K562 (cell line): ENCODE data around the gene PLD1. TPM values are rescaled to one million over a fixed set of nuclear protein-coding genes. Genes with fewer than 3 reads are reported as not detected.

Source experiments
- ATAC-seq: fragments of 200-7000 bp; cut with Tn5 transposase; 3 replicates; pipeline ENCODE4 v1.9.1; 2020; ENCODE audit warnings: moderate library complexity
- BruUV-seq: library from RNA; stranded (reverse); fragments of 400-500 nt; replicated peaks from 2 replicates; lab custom pipeline; 2021; lab: Mats Ljungman, UMichigan
- CTCF ChIA-PET: fragments of 300-600 bp; formaldehyde crosslinking; extraction: SDS; loops from one replicate; lab custom pipeline; 2021; ENCODE audit warnings: low intra/inter-chr PET ratio; lab: Yijun Ruan, JAX
- POLR2A ChIA-PET: fragments of 300-600, 350-650 bp; sonication (Branson Sonifier 250); formaldehyde crosslinking; extraction: SDS; loops from one replicate; lab custom pipeline; 2021; ENCODE audit warnings: antibody characterized with exemption, inconsistent platforms; lab: Yijun Ruan, JAX
- DNase-seq, 4 experiments: peaks; one replicate each; pipeline versions ENCODE4 v3.0.0 to v3.0.0-alpha.2; 2011 to 2018; ENCODE audit warnings: low spot score in 3 of 4, mixed read lengths in 3 of 4; ENCODE audit errors: extremely low read depth in 1 of 4
- FAIRE-seq: peaks from 2 replicates; lab custom pipeline; 2011; peaks lifted over from hg19 to GRCh38; lab: Jason Lieb, UNC
- H2AFZ ChIP-seq: 2 replicates; pipeline ENCODE4 v1.6.0; 2011; ENCODE audit warnings: low read depth, low read length, control low read depth, inconsistent platforms
- H3K27ac ChIP-seq: fragments of 200-600 bp; 3 replicates; pipeline ENCODE4 v1.8.0; 2011; ENCODE audit warnings: low read depth, mild to moderate bottlenecking, control low read depth, inconsistent platforms, low read length, moderate library complexity, mixed read lengths; ENCODE audit errors: extremely low read depth
- H3K27me3 ChIP-seq, 2 experiments: fragments of 300-600 bp in 1 of 2; 2 replicates in 1 of 2; 3 replicates in 1 of 2; pipeline versions ENCODE4 v1.6.0 to v1.8.0; 2011; ENCODE audit warnings: inconsistent platforms in 2 of 2, low read length in 2 of 2, mild to moderate bottlenecking in 1 of 2, mixed read lengths in 1 of 2, moderate library complexity in 1 of 2; ENCODE audit not compliant: control insufficient read depth in 2 of 2, insufficient read depth in 2 of 2
- H3K36me3 ChIP-seq: fragments of 300-600 bp; 3 replicates; pipeline ENCODE4 v1.8.0; 2011; ENCODE audit warnings: mild to moderate bottlenecking, low read length, inconsistent platforms; ENCODE audit not compliant: control insufficient read depth, insufficient read depth
- H3K4me1 ChIP-seq, 2 experiments: fragments of 200-600 bp in 1 of 2; replicated peaks in 1 of 2; 2 replicates in 1 of 2; 3 replicates in 1 of 2; pipeline versions ENCODE4 v1.5.1 to v1.8.0; 2011; ENCODE audit warnings: inconsistent platforms in 2 of 2, low read length in 2 of 2, mild to moderate bottlenecking in 1 of 2, mixed read lengths in 1 of 2, moderate library complexity in 1 of 2; ENCODE audit not compliant: control insufficient read depth in 2 of 2, insufficient read depth in 2 of 2
- H3K4me2 ChIP-seq: 2 replicates; pipeline ENCODE4 v1.6.1; 2011; ENCODE audit warnings: low read length, control low read depth, inconsistent platforms, mixed read lengths; ENCODE audit not compliant: insufficient read depth
- H3K4me3 ChIP-seq: fragments of 200-600 bp; sonication (generic), shearing (Covaris generic); 2 replicates; pipeline ENCODE4 v1.5.1; 2016; ENCODE audit warnings: control low read depth, inconsistent platforms
- H3K79me2 ChIP-seq: fragments of 200-600 bp; 3 replicates; pipeline ENCODE4 v1.8.0; 2011; ENCODE audit warnings: low read length, inconsistent platforms; ENCODE audit not compliant: control insufficient read depth, insufficient read depth
- H3K9ac ChIP-seq, 2 experiments: 2 replicates each; pipeline versions ENCODE4 v1.6.0 to v1.6.1; 2011; ENCODE audit warnings: low read depth in 2 of 2, low read length in 2 of 2, control low read depth in 1 of 2, inconsistent platforms in 1 of 2, mild to moderate bottlenecking in 1 of 2, mixed read lengths in 1 of 2; ENCODE audit not compliant: insufficient read depth in 1 of 2
- H3K9me1 ChIP-seq: one replicate; pipeline ENCODE4 v1.6.0; 2011; ENCODE audit warnings: inconsistent platforms, mild to moderate bottlenecking, low read length, moderate library complexity; ENCODE audit not compliant: control insufficient read depth, insufficient read depth
- H3K9me3 ChIP-seq: replicated peaks from 2 replicates; pipeline ENCODE4 v1.5.1; 2011; ENCODE audit warnings: low read depth, low read length, inconsistent platforms; ENCODE audit not compliant: control insufficient read depth, insufficient read depth
- H4K20me1 ChIP-seq: replicated peaks from 2 replicates; pipeline ENCODE4 v1.6.1; 2011; ENCODE audit warnings: low read length, inconsistent platforms, mixed read lengths; ENCODE audit not compliant: control insufficient read depth, insufficient read depth
- GATA2 ChIP-seq: sonication (generic); formaldehyde crosslinking; IDR thresholded peaks from 2 replicates; pipeline ENCODE4 v1.4.0; 2020; ENCODE audit warnings: mild to moderate bottlenecking, missing genetic modification reagents
- GTF2F1 ChIP-seq: IDR thresholded peaks from 2 replicates; pipeline ENCODE4 v1.6.1; 2011; ENCODE audit warnings: low read depth, low read length, improper control_type of control experiment
- MCM5 ChIP-seq: fragments of 450-650 bp; IDR thresholded peaks from 2 replicates; pipeline ENCODE4 v1.6.1; 2016; ENCODE audit warnings: low read depth
- NFXL1 ChIP-seq: fragments of 450-650 bp; formaldehyde crosslinking; IDR thresholded peaks from 2 replicates; pipeline ENCODE4 v1.4.0; 2021; ENCODE audit warnings: mild to moderate bottlenecking
- PHF8 ChIP-seq: fragments of 200-600 bp; sonication (generic); IDR thresholded peaks from 2 replicates; pipeline ENCODE4 v1.6.1; 2012; ENCODE audit warnings: mixed run types, mild to moderate bottlenecking, inconsistent platforms, low read length, moderate library complexity, borderline replicate concordance
- SRSF1 ChIP-seq: fragments of 200-400 bp; formaldehyde crosslinking; IDR thresholded peaks from 2 replicates; pipeline ENCODE4 v1.6.1; 2017; ENCODE audit warnings: mild to moderate bottlenecking, low read depth, low read length, moderate library complexity
- ZNF445 ChIP-seq: fragments of 250-450 bp; sonication (Bioruptor Pico); IDR thresholded peaks from 2 replicates; pipeline ENCODE4 v1.4.0; 2020; ENCODE audit warnings: low read depth, mild to moderate bottlenecking, moderate library complexity
- ZSCAN29 ChIP-seq: fragments of 450-650 bp; IDR thresholded peaks from 2 replicates; pipeline ENCODE4 v1.6.1; 2017
- ZSCAN32 ChIP-seq: fragments of 450-650 bp; formaldehyde crosslinking; IDR thresholded peaks from 2 replicates; pipeline ENCODE4 v1.4.0; 2020; ENCODE audit warnings: mild to moderate bottlenecking, moderate library complexity
- whole genome bisulfite sequencing: fragments of 100-300 bp; shearing (Covaris generic); methylation state at CpG from one replicate; pipeline ENCODE4 v1.1.6; 2016; ENCODE audit warnings: low coverage, mixed read lengths; ENCODE audit not compliant: insufficient coverage; ENCODE audit errors: missing lambda C conversion rate; 5-methylcytosine and 5-hydroxymethylcytosine counted together
- in situ Hi-C: fragments of 300-500 bp; cut with MboI; formaldehyde crosslinking; loops from 4 replicates; pipeline ENCODE4 v1.15.0; 2018; ENCODE audit warnings: inconsistent platforms, mixed read lengths
- intact Hi-C: fragments of 100-400 bp; cut with micrococcal nuclease; formaldehyde crosslinking; loops from 2 replicates; pipeline ENCODE4 v1.14.2; 2022
- polyA plus RNA-seq, 8 experiments: library from polyadenylated mRNA; depleted of rRNA in 4 of 8; stranded (reverse) in 5 of 8; unstranded in 3 of 8; fragments of >200 nt; fragmentation: Nextera tagmentation in 2 of 8; fragmentation: Illumina TruSeq in 1 of 8; extraction: Ambion mirVana in 2 of 8; extraction: Trizol in 1 of 8; gene quantifications; 2 replicates each; pipeline versions ENCODE4 v1.2.1 to v1.2.3, GENCODE V29; 2011 to 2014; ENCODE audit warnings: inconsistent platforms in 1 of 8, missing spikeins in 1 of 8
- total RNA-seq, 7 experiments: library from RNA; depleted of rRNA in 6 of 7; stranded (reverse); fragments of >200 nt in 6 of 7; fragmentation: Illumina TruSeq in 2 of 7; extraction: Trizol in 2 of 7; gene quantifications; 2 replicates each; pipeline versions ENCODE4 v1.2.1 to v1.2.3, GENCODE V29; 2011 to 2021; ENCODE audit warnings: low replicate concordance in 1 of 7
- TF ChIP-seq, protein P1 (sequence below): fragments of 250-450 bp; sonication (Bioruptor Pico); IDR thresholded peaks from 2 replicates; pipeline ENCODE4 v1.5.0; 2021; ENCODE audit warnings: mild to moderate bottlenecking, moderate library complexity
- TF ChIP-seq, protein P2 (sequence below): fragments of 450-650 bp; IDR thresholded peaks from 2 replicates; pipeline ENCODE4 v1.6.1; 2018; ENCODE audit not compliant: partially characterized antibody

Gene PLD1
- total and polyA plus RNA-seq, 9 of the 15 experiments (the other 6 are each of a cell fraction or from before 2014, with no cell fraction given), result 8.4 to 26.1 (median 18.6) TPM

DNA sequence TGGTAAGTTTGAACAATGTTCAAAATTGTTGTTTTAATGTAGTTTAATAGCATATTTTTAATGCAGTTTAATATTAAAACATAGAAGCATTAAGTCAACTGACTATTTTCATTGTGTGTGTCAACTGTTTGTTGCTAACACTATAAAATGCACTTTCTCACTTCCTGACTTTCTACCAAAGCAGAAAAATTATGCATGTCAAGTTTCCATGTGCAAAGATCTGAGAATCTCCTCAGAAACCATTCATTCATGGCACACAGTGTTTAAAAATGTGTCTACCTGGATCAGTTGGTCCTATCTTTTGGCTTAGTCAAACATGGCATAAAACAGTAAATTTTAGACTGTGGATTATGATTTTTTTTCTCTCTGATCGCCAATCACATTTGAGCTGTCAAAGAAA lies 156.0 kb downstream of the PLD1 start:
- Histone ChIP-seq H3K36me3 (peaks cover 5% of the 10 kb centered on the region; the same call in 1 of the 3 replicates), H2AFZ (no peak overlapping the region), H4K20me1 (no peaks in the 10 kb centered on the region), H3K9ac (no peak overlapping the region), H3K4me1 (no peaks in the 10 kb centered on the region), H3K4me3 (no peak overlapping the region), H3K79me2 (no peaks in the 10 kb centered on the region), H3K9me1 (no peaks in the 10 kb centered on the region), H3K4me2 (no peak overlapping the region), H3K27ac (no peak overlapping the region), H3K9me3 (no peaks in the 10 kb centered on the region; the same call in 1 of the 2 replicates), H3K27me3 (no peaks in the 10 kb centered on the region)
- intact Hi-C loops (no loop called here), in situ Hi-C loops (no loop called here)
- CTCF ChIA-PET, result interaction anchor here (0.6 kb wide), 1 partner anchor 32 kb away, joined by 3 read pairs; no protein-coding TSS in a partner anchor
- ATAC-seq (no peak), DNase-seq (no peak), FAIRE-seq (no peak)
- WGBS, result 80% methylated on average over 1 of the region's 1 CpG
- POLR2A ChIA-PET, result interaction anchor here (0.6 kb wide), 1 partner anchor 113 kb away, joined by 3 read pairs; no protein-coding TSS in a partner anchor
- no TSS peak for BruUV-seq
- TF ChIP-seq ZSCAN32 (CRISPR knock-in tag) (no peak), ZNF445 (no peak), GTF2F1 (no peak), NFXL1 (no peak), GATA2 (CRISPR knock-in tag) (no peak), MCM5 (no peak), PHF8 (no peak), ZSCAN29 (no peak), SRSF1 (no peak)
- TF ChIP-seq, protein P1, sequence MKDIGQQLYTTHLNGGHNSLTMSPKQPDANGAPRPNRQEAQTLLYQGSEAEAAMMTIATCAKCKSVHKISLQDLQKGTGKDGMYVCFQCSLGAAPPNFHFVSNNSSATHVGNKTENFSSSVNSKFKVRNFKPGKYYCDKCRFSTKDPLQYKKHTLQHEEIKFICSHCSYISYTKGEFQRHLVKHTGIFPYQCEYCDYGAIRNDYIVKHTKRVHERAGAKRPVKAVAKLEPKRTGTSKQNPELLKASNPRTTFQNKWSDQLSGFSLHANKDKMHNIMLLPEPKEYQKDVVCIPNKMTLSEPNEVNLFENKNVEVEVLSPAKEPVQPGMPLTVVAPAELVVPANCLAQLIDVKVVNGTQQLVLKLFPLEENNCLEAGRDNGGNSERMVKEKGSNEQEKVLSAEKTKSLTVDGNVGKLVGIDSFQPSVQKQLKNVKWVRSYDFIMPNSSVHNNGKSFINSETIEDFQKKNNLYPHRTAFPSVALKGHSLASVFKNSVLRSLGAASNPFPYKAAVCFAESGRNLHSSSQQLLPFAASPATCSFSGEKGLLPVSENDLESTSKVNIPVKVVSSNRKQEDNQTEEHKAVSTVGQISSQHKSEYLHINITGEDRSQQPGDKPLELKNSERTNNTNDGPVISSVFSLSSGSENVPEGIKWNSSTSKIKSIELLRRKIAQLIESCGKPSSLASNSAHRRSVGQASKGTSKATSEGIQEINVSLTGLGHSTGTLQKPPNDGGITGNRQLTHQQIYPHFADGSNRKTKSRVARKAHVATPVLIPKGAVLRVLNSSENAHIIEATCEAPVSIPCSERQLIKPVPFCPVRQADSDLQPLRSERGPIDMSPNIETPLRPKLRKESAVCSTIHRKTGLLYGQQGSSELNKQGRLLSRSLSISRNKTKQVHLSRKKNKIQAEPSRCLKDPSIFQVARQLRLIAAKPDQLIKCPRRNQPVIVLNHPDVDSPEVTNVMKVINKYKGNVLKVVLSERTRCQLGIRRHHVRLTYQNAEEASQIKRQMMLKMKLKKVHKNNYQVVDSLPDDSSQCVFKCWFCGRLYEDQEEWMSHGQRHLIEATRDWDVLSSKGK, result no peak
- TF ChIP-seq, protein P2, sequence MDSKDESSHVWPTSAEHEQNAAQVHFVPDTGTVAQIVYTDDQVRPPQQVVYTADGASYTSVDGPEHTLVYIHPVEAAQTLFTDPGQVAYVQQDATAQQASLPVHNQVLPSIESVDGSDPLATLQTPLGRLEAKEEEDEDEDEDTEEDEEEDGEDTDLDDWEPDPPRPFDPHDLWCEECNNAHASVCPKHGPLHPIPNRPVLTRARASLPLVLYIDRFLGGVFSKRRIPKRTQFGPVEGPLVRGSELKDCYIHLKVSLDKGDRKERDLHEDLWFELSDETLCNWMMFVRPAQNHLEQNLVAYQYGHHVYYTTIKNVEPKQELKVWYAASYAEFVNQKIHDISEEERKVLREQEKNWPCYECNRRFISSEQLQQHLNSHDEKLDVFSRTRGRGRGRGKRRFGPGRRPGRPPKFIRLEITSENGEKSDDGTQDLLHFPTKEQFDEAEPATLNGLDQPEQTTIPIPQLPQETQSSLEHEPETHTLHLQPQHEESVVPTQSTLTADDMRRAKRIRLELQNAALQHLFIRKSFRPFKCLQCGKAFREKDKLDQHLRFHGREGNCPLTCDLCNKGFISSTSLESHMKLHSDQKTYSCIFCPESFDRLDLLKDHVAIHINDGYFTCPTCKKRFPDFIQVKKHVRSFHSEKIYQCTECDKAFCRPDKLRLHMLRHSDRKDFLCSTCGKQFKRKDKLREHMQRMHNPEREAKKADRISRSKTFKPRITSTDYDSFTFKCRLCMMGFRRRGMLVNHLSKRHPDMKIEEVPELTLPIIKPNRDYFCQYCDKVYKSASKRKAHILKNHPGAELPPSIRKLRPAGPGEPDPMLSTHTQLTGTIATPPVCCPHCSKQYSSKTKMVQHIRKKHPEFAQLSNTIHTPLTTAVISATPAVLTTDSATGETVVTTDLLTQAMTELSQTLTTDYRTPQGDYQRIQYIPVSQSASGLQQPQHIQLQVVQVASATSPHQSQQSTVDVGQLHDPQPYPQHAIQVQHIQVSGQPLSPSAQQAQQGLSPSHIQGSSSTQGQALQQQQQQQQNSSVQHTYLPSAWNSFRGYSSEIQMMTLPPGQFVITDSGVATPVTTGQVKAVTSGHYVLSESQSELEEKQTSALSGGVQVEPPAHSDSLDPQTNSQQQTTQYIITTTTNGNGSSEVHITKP, result no peak
